Ectodermal cell (in vitro differentiated cells): Measurements from ENCODE around the gene WDR89.
"Not testable (repeated sequence)": the region's sequence is repeated elsewhere in the genome, so short reads cannot be mapped to it uniquely, and the experiment has no call there.

ENCODE experiments used
- H3K27ac ChIP-seq: 2 replicates; pipeline ENCODE4 v1.7.0; 2013; ENCODE audit warnings: mild to moderate bottlenecking, low read depth, low read length; ENCODE audit not compliant: insufficient read depth, poor library complexity, severe bottlenecking
- H3K27me3 ChIP-seq: 2 replicates; pipeline ENCODE4 v1.7.0; 2013; ENCODE audit warnings: mild to moderate bottlenecking, low read length; ENCODE audit not compliant: insufficient read depth, control insufficient read depth, poor library complexity, severe bottlenecking
- H3K36me3 ChIP-seq: one replicate; pipeline ENCODE4 v1.7.0; 2013; ENCODE audit warnings: low read length; ENCODE audit not compliant: control insufficient read depth, insufficient read depth
- H3K4me1 ChIP-seq: one replicate; pipeline ENCODE4 v1.7.0; 2013; ENCODE audit warnings: low read length; ENCODE audit not compliant: control insufficient read depth, insufficient read depth
- H3K4me3 ChIP-seq: 2 replicates; pipeline ENCODE4 v1.7.0; 2013; ENCODE audit warnings: low read depth, low read length, control low read depth; ENCODE audit not compliant: insufficient read depth
- H3K9me3 ChIP-seq: 2 replicates; pipeline ENCODE4 v1.7.0; 2013; ENCODE audit warnings: mild to moderate bottlenecking, low read length, moderate library complexity; ENCODE audit not compliant: control insufficient read depth
- WGBS, 2 experiments: methylation state at CpG; one replicate each; pipeline ENCODE4 v1.1.7; 2013; ENCODE audit warnings: missing lambda C conversion rate in 2 of 2; 5-methylcytosine and 5-hydroxymethylcytosine counted together

Gene WDR89

GRCh38 chr14:63654936-63655335 is 13.3 kb upstream of the WDR89 start:
- Histone ChIP-seq H3K4me1 (no peaks in the 10 kb centered on the region), H3K27me3 (no peaks in the 10 kb centered on the region), H3K9me3 (no peaks in the 10 kb centered on the region), H3K27ac (no peak overlapping the region), H3K4me3 (no peak overlapping the region), H3K36me3 (no peaks in the 10 kb centered on the region)
- 98 to 100% methylated on average over 1 to 2 of the region's 2 CpGs for WGBS, 2 experiments

GRCh38 chr14:63654346-63654745 is 12.7 kb upstream of the WDR89 start:
- no peaks in the 10 kb centered on the region for H3K27me3 ChIP-seq
- H3K36me3 ChIP-seq, result no peaks in the 10 kb centered on the region
- H3K4me3 ChIP-seq, result no peak overlapping the region
- no peaks in the 10 kb centered on the region for H3K4me1 ChIP-seq
- no peak overlapping the region for H3K27ac ChIP-seq
- 80 to 95% methylated on average over 1 of the region's 2 CpGs for WGBS, 2 experiments
- H3K9me3 ChIP-seq, result no peaks in the 10 kb centered on the region

- H3K4me1 ChIP-seq, result no peaks in the 10 kb centered on the region
- no peaks in the 10 kb centered on the region for H3K27me3 ChIP-seq
- 97 to 100% methylated on average over 3 of the region's 3 CpGs for WGBS, 2 experiments
- H3K36me3 ChIP-seq, result no peaks in the 10 kb centered on the region
- no peaks in the 10 kb centered on the region for H3K9me3 ChIP-seq
- H3K27ac ChIP-seq, result no peak overlapping the region
- no peak overlapping the region for H3K4me3 ChIP-seq
Observed at GRCh38 chr14:63652406-63652805, 10.7 kb upstream of the WDR89 start.

GRCh38 chr14:63650256-63650952 is 8.7 kb upstream of the WDR89 start:
- Histone ChIP-seq H3K36me3 (no peaks in the 10 kb centered on the region), H3K27me3 (no peaks in the 10 kb centered on the region), H3K9me3 (no peaks in the 10 kb centered on the region), H3K27ac (no peak overlapping the region), H3K4me3 (no peak overlapping the region), H3K4me1 (no peaks in the 10 kb centered on the region)
- 87 to 89% methylated on average over 1 to 3 of the region's 3 CpGs for WGBS, 2 experiments

DNA sequence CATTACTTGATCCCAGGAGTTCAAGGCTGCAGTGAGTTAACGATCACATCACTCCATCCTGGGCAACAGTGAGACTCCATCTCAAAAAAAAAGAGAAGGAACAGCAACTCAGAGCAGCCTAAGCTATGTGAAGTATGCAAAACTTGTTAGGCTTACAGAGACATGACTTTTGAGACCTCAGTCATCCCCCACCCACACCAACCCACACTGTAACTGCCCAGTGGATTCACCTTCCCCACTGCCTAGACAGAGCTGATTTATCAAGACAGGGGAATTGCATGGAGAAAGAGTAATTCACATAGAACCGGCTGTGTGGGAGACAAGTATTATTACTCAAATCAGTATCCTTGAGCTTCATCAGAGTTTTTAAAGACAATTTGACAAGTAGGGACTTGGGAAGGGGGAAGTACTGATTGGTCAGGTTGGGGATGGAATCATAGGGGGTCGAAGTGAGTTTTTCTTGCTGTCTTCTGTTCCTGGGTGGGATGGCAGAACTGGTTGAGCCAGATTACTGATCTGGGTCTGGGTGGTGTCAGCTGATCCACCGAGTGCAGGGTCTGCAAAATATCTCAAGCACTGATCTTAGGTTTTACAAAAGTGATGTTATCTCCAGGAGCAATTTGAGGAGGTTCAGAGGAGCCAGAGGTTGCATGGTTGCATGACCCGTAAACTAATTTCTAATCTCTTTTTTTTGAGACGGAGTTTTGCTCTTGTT is 6.2 kb upstream of the WDR89 start:
- no peaks in the 10 kb centered on the region for H3K9me3 ChIP-seq
- H3K4me3 ChIP-seq, result no peak overlapping the region
- WGBS, 2 experiments, result 87 to 88% methylated on average over 6 of the region's 6 CpGs
- H3K27me3 ChIP-seq, result no peaks in the 10 kb centered on the region
- no peaks in the 10 kb centered on the region for H3K4me1 ChIP-seq
- H3K36me3 ChIP-seq, result no peaks in the 10 kb centered on the region
- no peak overlapping the region for H3K27ac ChIP-seq

DNA sequence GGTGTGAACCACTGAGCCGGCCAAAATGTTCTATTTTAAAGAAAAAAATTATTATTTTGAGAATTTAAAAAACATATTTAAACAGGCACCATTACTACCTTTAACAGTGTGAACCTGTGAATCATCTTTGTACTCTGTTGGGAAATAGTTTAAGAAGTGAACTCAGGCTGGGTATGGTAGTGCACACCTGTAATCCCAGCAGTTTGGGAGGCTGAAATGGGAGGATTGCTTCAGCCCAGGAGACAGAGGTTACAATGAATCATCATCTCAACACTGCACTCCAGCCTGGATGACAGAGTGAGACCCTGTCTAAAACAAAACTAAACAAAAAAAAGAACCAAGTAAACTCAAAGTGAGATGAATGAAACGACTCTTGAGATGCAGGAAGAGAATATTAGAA is 3.1 kb upstream of the WDR89 start:
- Histone ChIP-seq H3K36me3 (no peaks in the 10 kb centered on the region), H3K27ac (no peak overlapping the region), H3K9me3 (no peaks in the 10 kb centered on the region), H3K4me3 (no peak overlapping the region), H3K27me3 (no peaks in the 10 kb centered on the region), H3K4me1 (no peaks in the 10 kb centered on the region)
- 90% methylated on average over 2 of the region's 2 CpGs; no CpG with 5 or more reads in 1 of the 2 experiments for WGBS, 2 experiments

GRCh38 chr14:63642656-63643382 is 1.1 kb upstream of the WDR89 start:
- WGBS, 2 experiments, result 83 to 100% methylated on average over 4 to 7 of the region's 8 CpGs
- Histone ChIP-seq H3K36me3 (no peaks in the 10 kb centered on the region), H3K4me3 (peak overlapping the region; percentile 46), H3K27me3 (no peaks in the 10 kb centered on the region), H3K27ac (no peak overlapping the region), H3K4me1 (no peaks in the 10 kb centered on the region), H3K9me3 (no peaks in the 10 kb centered on the region)

DNA sequence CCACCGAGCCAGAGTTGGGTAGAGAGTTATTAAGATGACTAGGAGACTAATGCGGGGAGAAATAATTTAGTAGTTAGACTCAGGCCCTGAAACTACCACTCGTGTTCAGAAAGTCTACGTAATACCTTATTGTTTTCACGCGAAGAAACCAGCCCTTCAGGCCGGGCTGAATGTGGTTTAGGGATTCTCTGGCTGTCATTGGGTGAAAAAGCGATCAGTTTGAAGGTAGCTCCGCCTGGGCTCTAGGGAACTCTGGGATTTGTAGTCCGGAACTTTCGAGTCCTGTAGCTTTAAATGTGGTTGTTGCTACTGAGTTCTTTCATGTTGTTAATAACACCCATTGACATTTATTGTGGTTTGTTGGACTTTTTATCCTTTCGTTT is 549 bp upstream of the WDR89 start:
- Histone ChIP-seq H3K36me3 (peaks cover 3% of the 10 kb centered on the region), H3K9me3 (no peaks in the 10 kb centered on the region), H3K4me1 (no peaks in the 10 kb centered on the region), H3K27ac (peak overlapping the region; percentile 75), H3K4me3 (peak overlapping the region; percentile 46), H3K27me3 (no peaks in the 10 kb centered on the region)
- WGBS, 2 experiments, result 0 to 1% methylated on average over 11 of the region's 12 CpGs

- Histone ChIP-seq H3K27me3 (no peaks in the 10 kb centered on the region), H3K27ac (no peak overlapping the region), H3K4me1 (no peaks in the 10 kb centered on the region), H3K4me3 (no peak overlapping the region), H3K36me3 (peaks cover 5% of the 10 kb centered on the region), H3K9me3 (no peaks in the 10 kb centered on the region)
- 100% methylated on average over 1 of the region's 1 CpG; no CpG with 5 or more reads in 1 of the 2 experiments for WGBS, 2 experiments
Observed at GRCh38 chr14:63638493-63638892, 3.2 kb downstream of the WDR89 start.

DNA sequence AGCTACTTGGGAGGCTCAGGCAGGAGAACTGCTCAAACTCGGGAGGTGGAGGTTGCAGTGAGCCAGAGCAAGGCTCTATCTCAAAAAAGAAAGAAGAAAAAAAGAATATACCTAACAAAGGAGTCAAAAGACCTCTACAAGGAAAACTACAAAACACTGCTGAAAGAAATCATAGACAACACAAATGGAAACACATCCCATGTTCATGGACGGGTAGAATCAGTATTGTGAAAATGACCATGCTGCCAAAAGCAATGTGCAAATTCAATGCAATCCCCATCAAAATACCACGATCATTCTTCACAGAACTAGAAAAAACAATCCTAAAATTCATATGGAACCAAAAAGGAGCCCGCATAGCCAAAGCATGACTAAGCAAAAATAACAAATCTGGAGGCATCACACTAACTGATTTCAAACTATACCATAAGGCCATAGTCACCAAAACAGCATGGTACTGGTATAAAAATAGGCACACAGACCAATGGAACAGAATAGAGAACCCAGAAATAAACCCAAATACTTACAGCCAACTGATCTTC is 5.5 kb downstream of the WDR89 start:
- H3K4me3 ChIP-seq, H3K36me3 ChIP-seq, H3K27me3 ChIP-seq, H3K27ac ChIP-seq, H3K9me3 ChIP-seq, H3K4me1 ChIP-seq: not testable (repeated sequence)
- 89 to 96% methylated on average over 4 of the region's 4 CpGs for WGBS, 2 experiments
